Fibroblast of villous mesenchyme (primary cell): ENCODE results near the gene PPP1R26. TPM values are rescaled to one million over a fixed set of nuclear protein-coding genes. Genes with fewer than 3 reads are reported as not detected.
"Not testable (repeated sequence)": the region's sequence is repeated elsewhere in the genome, so short reads cannot be mapped to it uniquely, and the experiment has no call there.

Experiments used
- DNase-seq: peaks from one replicate; pipeline ENCODE4 v3.0.0-alpha.2; 2010; ENCODE audit warnings: low read depth
- H3K4me3 ChIP-seq: 2 replicates; pipeline ENCODE4 v1.5.1; 2011; ENCODE audit warnings: low read depth, mild to moderate bottlenecking, low read length
- total RNA-seq: library from RNA; depleted of rRNA; stranded (reverse); fragments of >200 nt; gene quantifications from 2 replicates; pipeline ENCODE4 v1.2.3, GENCODE V29; 2012
- TF ChIP-seq, protein P1 (sequence below): IDR thresholded peaks from 2 replicates; pipeline ENCODE4 v1.5.1; 2012; ENCODE audit warnings: low read depth, mild to moderate bottlenecking, low read length; ENCODE audit not compliant: insufficient read depth

PPP1R26 gene
- total RNA-seq: 10.3 and 11.7 TPM in 2 replicates

GRCh38 chr9:135479469-135480052 lies at the start of gene PPP1R26:
Gene PPP1R26 (plus strand): TSS chr9:135479782. CDS start chr9:135484511, 4,729 bp downstream.
- no peak for DNase-seq
- peak within 1 kb of the TSS; percentile 85 for H3K4me3 ChIP-seq
- TF ChIP-seq, protein P1, sequence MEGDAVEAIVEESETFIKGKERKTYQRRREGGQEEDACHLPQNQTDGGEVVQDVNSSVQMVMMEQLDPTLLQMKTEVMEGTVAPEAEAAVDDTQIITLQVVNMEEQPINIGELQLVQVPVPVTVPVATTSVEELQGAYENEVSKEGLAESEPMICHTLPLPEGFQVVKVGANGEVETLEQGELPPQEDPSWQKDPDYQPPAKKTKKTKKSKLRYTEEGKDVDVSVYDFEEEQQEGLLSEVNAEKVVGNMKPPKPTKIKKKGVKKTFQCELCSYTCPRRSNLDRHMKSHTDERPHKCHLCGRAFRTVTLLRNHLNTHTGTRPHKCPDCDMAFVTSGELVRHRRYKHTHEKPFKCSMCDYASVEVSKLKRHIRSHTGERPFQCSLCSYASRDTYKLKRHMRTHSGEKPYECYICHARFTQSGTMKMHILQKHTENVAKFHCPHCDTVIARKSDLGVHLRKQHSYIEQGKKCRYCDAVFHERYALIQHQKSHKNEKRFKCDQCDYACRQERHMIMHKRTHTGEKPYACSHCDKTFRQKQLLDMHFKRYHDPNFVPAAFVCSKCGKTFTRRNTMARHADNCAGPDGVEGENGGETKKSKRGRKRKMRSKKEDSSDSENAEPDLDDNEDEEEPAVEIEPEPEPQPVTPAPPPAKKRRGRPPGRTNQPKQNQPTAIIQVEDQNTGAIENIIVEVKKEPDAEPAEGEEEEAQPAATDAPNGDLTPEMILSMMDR: no peak

DNA sequence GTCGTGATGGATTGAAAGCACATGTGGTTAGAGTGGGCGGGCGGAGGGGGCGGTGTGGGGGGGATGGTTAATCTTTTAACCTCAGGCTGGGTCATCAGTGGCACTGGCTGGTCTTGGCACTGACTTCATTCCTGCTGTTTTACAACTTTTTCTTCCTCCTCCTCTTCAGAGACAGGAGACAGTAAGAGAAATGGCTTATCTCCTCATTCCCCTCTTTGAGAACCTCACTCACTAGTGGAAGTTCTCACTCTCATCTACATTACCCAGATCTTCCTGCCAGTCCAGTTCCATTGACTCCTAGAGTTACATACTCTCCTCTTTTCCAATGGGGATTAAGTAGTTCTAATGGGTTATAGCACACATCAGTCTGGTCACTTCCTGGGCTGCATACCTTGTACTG lies 42.3 kb upstream of the PPP1R26 start:
- TF ChIP-seq, protein P1: no peak
- DNase-seq: no peak
- H3K4me3 ChIP-seq: no peak overlapping the region

DNA sequence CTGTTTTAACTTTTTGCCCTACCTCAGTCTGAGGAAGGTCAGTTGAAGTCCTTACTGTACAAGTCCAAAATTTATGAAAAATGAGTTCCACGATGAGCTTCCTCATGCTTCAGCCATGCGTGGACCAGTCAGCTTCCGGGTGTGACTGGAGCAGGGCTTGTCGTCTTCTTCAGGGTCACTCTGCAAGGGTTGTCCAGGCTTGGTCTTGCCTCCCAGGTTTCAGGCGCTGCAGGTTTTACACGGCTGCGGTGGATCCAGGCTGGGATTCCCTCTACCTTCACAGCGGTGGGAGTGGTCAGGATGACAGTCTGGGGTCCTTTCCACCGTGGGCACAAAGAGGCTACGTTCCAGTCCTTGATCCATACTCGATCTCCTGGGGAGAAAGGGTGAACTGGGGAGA lies 41.9 kb upstream of the PPP1R26 start:
- H3K4me3 ChIP-seq, DNase-seq: not testable (repeated sequence)

GRCh38 chr9:135438581-135439232 lies 40.9 kb upstream of the PPP1R26 start:
- TF ChIP-seq, protein P1: peak; percentile 10

DNA sequence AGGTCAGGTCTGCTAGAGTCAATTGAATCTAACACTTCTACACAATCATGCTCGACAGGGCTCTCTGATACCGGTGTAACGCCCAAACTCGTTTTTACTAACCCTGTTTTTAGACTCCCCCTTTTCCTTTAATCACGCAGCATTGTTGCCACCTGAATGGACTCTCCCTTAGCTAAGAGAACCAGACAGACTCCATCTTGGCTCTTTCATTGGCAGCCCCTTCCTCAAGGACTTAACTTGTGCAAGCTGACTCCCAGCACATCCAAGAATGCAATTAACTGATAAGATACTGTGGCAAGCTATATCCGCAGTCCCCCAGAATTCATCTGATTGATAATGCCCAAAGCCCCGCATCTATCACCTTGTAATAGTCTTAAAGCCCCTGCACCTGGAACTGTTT lies 40.1 kb upstream of the PPP1R26 start:
- not testable (repeated sequence) for H3K4me3 ChIP-seq, DNase-seq

More at GRCh38 chr9:135438581-135439232, 40.9 kb upstream of the PPP1R26 start:
- H3K4me3 ChIP-seq, DNase-seq: not testable (repeated sequence)

- TF ChIP-seq, protein P1: no peak
- no peak overlapping the region for H3K4me3 ChIP-seq
- DNase-seq: no peak
Measured at GRCh38 chr9:135439916-135440315, 39.7 kb upstream of the PPP1R26 start.

DNA sequence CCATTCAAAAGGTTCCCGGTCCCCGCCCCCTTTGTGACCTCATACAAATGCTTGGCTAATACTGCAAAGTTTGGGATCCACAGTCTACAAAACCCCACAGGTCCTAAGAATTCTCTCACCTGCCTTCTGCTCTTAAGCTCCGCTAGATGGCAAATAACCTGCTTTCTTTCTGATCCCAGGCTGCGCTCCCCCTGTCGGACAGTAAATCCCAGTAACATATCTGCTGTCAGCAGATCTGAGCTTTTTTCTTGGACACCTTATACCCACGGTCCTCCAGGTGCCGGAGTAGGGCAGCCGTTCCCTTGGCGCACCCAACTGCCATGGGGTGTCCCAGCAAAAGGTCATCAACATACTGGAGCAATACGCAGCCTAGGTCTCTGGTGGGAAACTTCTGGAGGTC lies 39.0 kb upstream of the PPP1R26 start:
- DNase-seq: no peak
- no peak overlapping the region for H3K4me3 ChIP-seq
- TF ChIP-seq, protein P1: no peak

GRCh38 chr9:135441105-135442071 lies 38.2 kb upstream of the PPP1R26 start:
- H3K4me3 ChIP-seq: not testable (repeated sequence)
- peak; percentile 30 for DNase-seq
